Endothelial cell of umbilical vein (primary cell): ENCODE measurements around the gene CTBP2. TPM values are rescaled to one million over a fixed set of nuclear protein-coding genes. Genes with fewer than 3 reads are reported as not detected.

Experiments
- BruUV-seq: library from RNA; stranded (reverse); fragments of 400-500 nt; replicated peaks from 2 replicates; lab custom pipeline; 2021; lab: Mats Ljungman, UMichigan
- CTCF ChIA-PET: fragments of 300-600, 350-600 bp; sonication (Branson Sonifier 250); formaldehyde crosslinking; loops from one replicate; lab custom pipeline; 2021; ENCODE audit warnings: antibody characterized with exemption, inconsistent platforms; lab: Charles Lee
- POLR2A ChIA-PET: fragments of 300-600, 350-600 bp; sonication (Branson Sonifier 250); formaldehyde crosslinking; loops from one replicate; lab custom pipeline; 2021; ENCODE audit warnings: antibody characterized with exemption, inconsistent platforms; lab: Charles Lee
- DNase-seq: peaks from one replicate; pipeline ENCODE4 v3.0.0-alpha.2; 2011; ENCODE audit warnings: low read depth, low spot score
- FAIRE-seq: peaks from 2 replicates; lab custom pipeline; 2011; peaks lifted over from hg19 to GRCh38; lab: Jason Lieb, UNC
- H2AFZ ChIP-seq: 2 replicates; pipeline ENCODE4 v1.6.0; 2012; ENCODE audit warnings: low read depth, low read length, control low read depth, inconsistent platforms
- H3K27ac ChIP-seq: 2 replicates; pipeline ENCODE4 v1.5.1; 2011; ENCODE audit warnings: low read depth, mild to moderate bottlenecking, control low read depth, low read length, moderate library complexity; ENCODE audit not compliant: insufficient read depth
- H3K27me3 ChIP-seq, 2 experiments: 2 replicates each; pipeline versions ENCODE4 v1.6.0 to v1.6.1; 2011; ENCODE audit warnings: low read length in 2 of 2, mixed read lengths in 1 of 2; ENCODE audit not compliant: control insufficient read depth in 2 of 2, insufficient read depth in 2 of 2
- H3K36me3 ChIP-seq, 2 experiments: 2 replicates in 1 of 2; 3 replicates in 1 of 2; pipeline ENCODE4 v1.5.1; 2011; ENCODE audit warnings: low read length in 2 of 2, mild to moderate bottlenecking in 1 of 2, moderate library complexity in 1 of 2; ENCODE audit not compliant: control insufficient read depth in 2 of 2, insufficient read depth in 2 of 2; ENCODE audit errors: extremely low read depth in 1 of 2
- H3K4me1 ChIP-seq: 3 replicates; pipeline ENCODE4 v1.5.1; 2011; ENCODE audit warnings: mild to moderate bottlenecking, low read length; ENCODE audit not compliant: control insufficient read depth, insufficient read depth; ENCODE audit errors: extremely low read depth
- H3K4me2 ChIP-seq: 2 replicates; pipeline ENCODE4 v1.6.1; 2011; ENCODE audit warnings: low read length, control low read depth, mixed read lengths; ENCODE audit not compliant: insufficient read depth
- H3K4me3 ChIP-seq, 3 experiments: fragments of 200-600 bp in 1 of 3; sonication (generic), shearing (Covaris generic) in 1 of 3; replicated peaks in 1 of 3; 2 replicates each; pipeline ENCODE4 v1.5.1; 2011 to 2016; ENCODE audit warnings: control low read depth in 3 of 3, low read length in 3 of 3, mild to moderate bottlenecking in 2 of 3, inconsistent platforms in 1 of 3, low read depth in 1 of 3, moderate library complexity in 1 of 3; ENCODE audit not compliant: insufficient read depth in 1 of 3
- H3K79me2 ChIP-seq: 2 replicates; pipeline ENCODE4 v1.6.0; 2012; ENCODE audit warnings: low read length, inconsistent platforms; ENCODE audit not compliant: control insufficient read depth, insufficient read depth
- H3K9ac ChIP-seq: replicated peaks from 2 replicates; pipeline ENCODE3; 2011; ENCODE audit warnings: low read length, control low read depth; ENCODE audit not compliant: insufficient read depth; ENCODE audit errors: extremely low read depth
- H3K9me1 ChIP-seq: replicated peaks from 3 replicates; pipeline ENCODE4 v1.6.0; 2011; ENCODE audit warnings: mild to moderate bottlenecking, low read length; ENCODE audit not compliant: control insufficient read depth, insufficient read depth; ENCODE audit errors: extremely low read depth
- H3K9me3 ChIP-seq: replicated peaks from 2 replicates; pipeline ENCODE4 v1.5.1; 2012; ENCODE audit warnings: low read length, inconsistent platforms; ENCODE audit not compliant: control insufficient read depth, insufficient read depth
- H4K20me1 ChIP-seq: replicated peaks from 2 replicates; pipeline ENCODE3; 2011; ENCODE audit warnings: mild to moderate bottlenecking, low read length; ENCODE audit not compliant: control insufficient read depth, insufficient read depth; ENCODE audit errors: extremely low read depth
- EZH2 ChIP-seq: IDR thresholded peaks from 2 replicates; pipeline ENCODE4 v1.6.1; 2012; ENCODE audit warnings: borderline replicate concordance, low read depth, mild to moderate bottlenecking, moderate library complexity, low read length, inconsistent platforms; ENCODE audit not compliant: severe bottlenecking
- FOS ChIP-seq: IDR thresholded peaks from 2 replicates; pipeline ENCODE4 v1.6.1; 2011; ENCODE audit warnings: mild to moderate bottlenecking, low read length, moderate library complexity, borderline replicate concordance; ENCODE audit not compliant: insufficient read depth
- GATA2 ChIP-seq: IDR thresholded peaks from 2 replicates; pipeline ENCODE4 v1.7.0; 2011; ENCODE audit warnings: low read depth, mild to moderate bottlenecking, moderate library complexity, mixed read lengths, low read length; ENCODE audit not compliant: insufficient read length, insufficient read depth
- JUN ChIP-seq: IDR thresholded peaks from 2 replicates; pipeline ENCODE4 v1.6.1; 2011; ENCODE audit warnings: borderline replicate concordance, low read depth; ENCODE audit not compliant: insufficient read length, insufficient read depth
- MAX ChIP-seq: IDR thresholded peaks from 2 replicates; pipeline ENCODE4 v1.6.1; 2011; ENCODE audit not compliant: insufficient read depth, insufficient read length
- MYC ChIP-seq: IDR thresholded peaks from one replicate; pipeline ENCODE4 v1.6.1; 2011; ENCODE audit warnings: mild to moderate bottlenecking, low read depth, low read length
- POLR2A ChIP-seq: IDR thresholded peaks from 2 replicates; pipeline ENCODE4 v1.6.1; 2012; ENCODE audit warnings: low read depth, mild to moderate bottlenecking, control low read depth, low read length
- POLR2AphosphoS5 ChIP-seq: IDR thresholded peaks from 2 replicates; pipeline ENCODE4 v1.6.1; 2012; ENCODE audit warnings: low read depth, mild to moderate bottlenecking, control low read depth, low read length, moderate library complexity; ENCODE audit not compliant: insufficient read depth
- dilution Hi-C: fragments of 300-500 bp; cut with MboI; formaldehyde crosslinking; loops from one replicate; pipeline ENCODE4 v1.15.0; 2019; ENCODE audit warnings: low sequenced_read_pairs; ENCODE audit not compliant: extremely low pct_ligation_motif_present
- intact Hi-C: fragments of 100-400 bp; cut with micrococcal nuclease; formaldehyde crosslinking; loops from one replicate; pipeline ENCODE4 v1.10.0; 2022
- polyA plus RNA-seq, 4 experiments: library from polyadenylated mRNA; depleted of rRNA in 3 of 4; stranded (reverse) in 3 of 4; unstranded in 1 of 4; fragments of >200 nt; gene quantifications; 2 replicates each; pipeline versions ENCODE4 v1.2.1 to v1.2.3, GENCODE V29; 2011 to 2012; ENCODE audit warnings: missing spikeins in 1 of 4
- total RNA-seq: library from RNA; stranded (reverse); gene quantifications from 2 replicates; pipeline ENCODE4 v1.2.3, GENCODE V29; 2021
- TF ChIP-seq, protein P1 (sequence below), 2 donors: IDR thresholded peaks; 1 replicate in 1 of 2; 2 replicates in 1 of 2; pipeline ENCODE4 v1.5.1; 2011; ENCODE audit warnings: low read length in 2 of 2, mild to moderate bottlenecking in 2 of 2, moderate library complexity in 2 of 2, control low read depth in 1 of 2, inconsistent platforms in 1 of 2, low read depth in 1 of 2; ENCODE audit not compliant: insufficient read depth in 1 of 2; ENCODE audit errors: extremely low read depth in 1 of 2

Gene CTBP2
- total and polyA plus RNA-seq, 2 donors (not counting 3 experiments of a cell fraction or from before 2014, with no cell fraction given), result 118 to 128 TPM

DNA sequence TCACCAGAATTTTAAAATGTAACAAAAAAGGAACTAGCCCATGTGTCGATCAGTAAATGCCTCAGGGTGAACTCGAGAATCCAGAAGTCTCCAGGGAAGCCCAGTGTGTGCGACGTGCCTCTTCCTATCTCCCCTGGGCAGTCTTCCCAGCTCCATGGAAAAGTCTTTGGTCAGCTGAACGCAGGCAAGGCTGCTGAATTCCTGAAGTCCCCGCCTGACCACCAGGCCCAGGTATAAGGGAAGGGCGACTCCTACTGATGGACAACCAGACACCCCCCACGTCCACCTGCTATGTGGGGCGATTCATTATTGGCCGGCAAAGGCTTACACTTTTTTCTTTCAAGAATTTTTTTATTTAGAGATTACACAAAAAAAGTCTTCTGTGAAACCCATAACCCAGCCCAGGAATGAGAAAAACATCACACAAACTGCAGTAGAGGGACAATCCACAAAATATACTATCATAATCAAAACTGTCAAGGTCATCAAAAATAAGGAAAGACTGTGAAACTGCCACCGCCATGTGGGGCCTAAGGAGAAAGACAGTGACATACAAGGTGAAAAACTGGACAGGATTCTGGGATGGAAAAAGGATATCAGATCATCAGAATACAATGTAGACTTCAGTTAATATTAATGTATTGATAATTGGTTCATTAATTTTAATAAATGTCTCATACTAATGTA is 93.5 kb downstream of the CTBP2 start:
- peaks cover 79% of the 10 kb centered on the region for H3K79me2 ChIP-seq
- TF ChIP-seq, protein P1, sequence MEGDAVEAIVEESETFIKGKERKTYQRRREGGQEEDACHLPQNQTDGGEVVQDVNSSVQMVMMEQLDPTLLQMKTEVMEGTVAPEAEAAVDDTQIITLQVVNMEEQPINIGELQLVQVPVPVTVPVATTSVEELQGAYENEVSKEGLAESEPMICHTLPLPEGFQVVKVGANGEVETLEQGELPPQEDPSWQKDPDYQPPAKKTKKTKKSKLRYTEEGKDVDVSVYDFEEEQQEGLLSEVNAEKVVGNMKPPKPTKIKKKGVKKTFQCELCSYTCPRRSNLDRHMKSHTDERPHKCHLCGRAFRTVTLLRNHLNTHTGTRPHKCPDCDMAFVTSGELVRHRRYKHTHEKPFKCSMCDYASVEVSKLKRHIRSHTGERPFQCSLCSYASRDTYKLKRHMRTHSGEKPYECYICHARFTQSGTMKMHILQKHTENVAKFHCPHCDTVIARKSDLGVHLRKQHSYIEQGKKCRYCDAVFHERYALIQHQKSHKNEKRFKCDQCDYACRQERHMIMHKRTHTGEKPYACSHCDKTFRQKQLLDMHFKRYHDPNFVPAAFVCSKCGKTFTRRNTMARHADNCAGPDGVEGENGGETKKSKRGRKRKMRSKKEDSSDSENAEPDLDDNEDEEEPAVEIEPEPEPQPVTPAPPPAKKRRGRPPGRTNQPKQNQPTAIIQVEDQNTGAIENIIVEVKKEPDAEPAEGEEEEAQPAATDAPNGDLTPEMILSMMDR (IDR thresholded peaks at IDR 0.05; ENCODE audit: extremely low read depth in 1 of 2, insufficient read depth in 1 of 2, low read depth in 1 of 2, low read length in 2 of 2), result no peak
- TF ChIP-seq POLR2AphosphoS5, result no peak
- no peak for TF ChIP-seq EZH2
- TF ChIP-seq GATA2, result no peak
- TF ChIP-seq MYC, result no peak
- TF ChIP-seq FOS, result no peak
- no peak for TF ChIP-seq MAX
- no peak for TF ChIP-seq POLR2A
- no peak for TF ChIP-seq JUN
- DNase-seq, result no peak
- H4K20me1 ChIP-seq, result peaks cover 2% of the 10 kb centered on the region
- no peaks in the 10 kb centered on the region for H3K9me1 ChIP-seq
- no peak overlapping the region for H3K4me3 ChIP-seq
- dilution Hi-C loops, result no loop called here
- H3K36me3 ChIP-seq, result peaks cover 0 to 12% of the 10 kb centered on the region in 2 experiments
- peaks cover 8% of the 10 kb centered on the region for H3K4me1 ChIP-seq
- BruUV-seq, result no TSS peak
- CTCF ChIA-PET, result interaction anchor here (1.9 kb wide), 1 partner anchor 19 kb away, joined by 12 read pairs; no protein-coding TSS in a partner anchor
- H3K27ac ChIP-seq, result no peak overlapping the region
- intact Hi-C loops, result no loop called here
- H3K4me2 ChIP-seq, result no peak overlapping the region
- H3K9me3 ChIP-seq, result no peaks in the 10 kb centered on the region
- no peak overlapping the region for H2AFZ ChIP-seq
- H3K27me3 ChIP-seq, result no peaks in the 10 kb centered on the region
- H3K9ac ChIP-seq, result no peak overlapping the region
- POLR2A ChIA-PET, result no interaction called here
- no peak for FAIRE-seq
